H1 (cell line): ENCODE results near the gene SLC25A30. TPM values are rescaled to one million over a fixed set of nuclear protein-coding genes. Genes with fewer than 3 reads are reported as not detected.
A peak's percentile ranks its signal among the peaks of the same experiment; 100 is the strongest.

Experiments
- CTCF ChIA-PET: fragments of 300-600 bp; sonication (Branson Sonifier 250); formaldehyde crosslinking; loops from one replicate; lab custom pipeline; 2021; ENCODE audit not compliant: partially characterized antibody; lab: Charles Lee
- POLR2A ChIA-PET: fragments of 300-600 bp; sonication (Branson Sonifier 250); formaldehyde crosslinking; loops from one replicate; lab custom pipeline; 2021; ENCODE audit warnings: inconsistent platforms; ENCODE audit not compliant: partially characterized antibody; lab: Charles Lee
- DNase-seq, 2 experiments: peaks; one replicate each; pipeline versions ENCODE4 v3.0.0 to v3.0.0-alpha.2; 2010 to 2022; ENCODE audit warnings: low spot score in 2 of 2, low read depth in 1 of 2, mixed read lengths in 1 of 2
- FAIRE-seq: peaks from 2 replicates; lab custom pipeline; 2011; peaks lifted over from hg19 to GRCh38; lab: Jason Lieb, UNC
- H2AFZ ChIP-seq: 2 replicates; pipeline ENCODE4 v1.8.1; 2012; ENCODE audit warnings: low read length, inconsistent platforms
- H2AK5ac ChIP-seq: 2 replicates; pipeline ENCODE4 v1.6.1; 2013; ENCODE audit warnings: low read depth, low read length
- H2BK120ac ChIP-seq: replicated peaks from 2 replicates; pipeline ENCODE3; 2013; ENCODE audit warnings: low read depth, low read length, inconsistent platforms
- H2BK12ac ChIP-seq: 2 replicates; pipeline ENCODE4 v1.6.1; 2013; ENCODE audit warnings: low read depth, low read length
- H2BK15ac ChIP-seq: 2 replicates; pipeline ENCODE4 v1.6.1; 2013; ENCODE audit warnings: low read length
- H2BK20ac ChIP-seq: 2 replicates; pipeline ENCODE4 v1.6.1; 2013; ENCODE audit warnings: low read length
- H2BK5ac ChIP-seq: 2 replicates; pipeline ENCODE4 v1.6.1; 2013; ENCODE audit warnings: low read depth, low read length
- H3K14ac ChIP-seq: 2 replicates; pipeline ENCODE4 v1.6.1; 2013; ENCODE audit warnings: inconsistent platforms; ENCODE audit not compliant: insufficient read length
- H3K18ac ChIP-seq: 2 replicates; pipeline ENCODE4 v1.6.1; 2013; ENCODE audit warnings: low read length; ENCODE audit errors: extremely low read depth
- H3K23ac ChIP-seq: 2 replicates; pipeline ENCODE4 v1.6.1; 2013; ENCODE audit warnings: inconsistent platforms; ENCODE audit not compliant: insufficient read length
- H3K23me2 ChIP-seq: 2 replicates; pipeline ENCODE4 v1.6.1; 2013; ENCODE audit warnings: low read depth, low read length
- H3K27ac ChIP-seq: 2 replicates; pipeline ENCODE4 v1.6.1; 2011; ENCODE audit warnings: low read depth, low read length, inconsistent platforms
- H3K27me3 ChIP-seq, 4 experiments: replicated peaks in 1 of 4; 1 replicate in 1 of 4; 2 replicates in 3 of 4; pipeline versions ENCODE4 v1.6.1 to v1.8.1; 2011 to 2013; ENCODE audit warnings: low read length in 3 of 4, mild to moderate bottlenecking in 3 of 4, inconsistent platforms in 2 of 4, mixed read lengths in 2 of 4, moderate library complexity in 1 of 4; ENCODE audit not compliant: control insufficient read depth in 3 of 4, insufficient read depth in 3 of 4; ENCODE audit errors: extremely low read depth in 1 of 4
- H3K36me3 ChIP-seq, 4 experiments: 2 replicates each; pipeline versions ENCODE4 v1.6.1 to v1.8.1; 2011 to 2013; ENCODE audit warnings: mild to moderate bottlenecking in 4 of 4, low read length in 3 of 4, moderate library complexity in 2 of 4, control low read depth in 1 of 4, inconsistent platforms in 1 of 4; ENCODE audit not compliant: insufficient read depth in 4 of 4, control insufficient read depth in 2 of 4
- H3K4ac ChIP-seq: replicated peaks from 2 replicates; pipeline ENCODE3; 2013; ENCODE audit warnings: low read length, low read depth, mixed read lengths, inconsistent platforms; ENCODE audit not compliant: insufficient read length
- H3K4me1 ChIP-seq, 4 experiments: replicated peaks in 1 of 4; 1 replicate in 1 of 4; 2 replicates in 3 of 4; pipeline versions ENCODE4 v1.6.1 to v1.8.1; 2011 to 2013; ENCODE audit warnings: low read length in 3 of 4, inconsistent platforms in 2 of 4, mixed read lengths in 1 of 4; ENCODE audit not compliant: insufficient read depth in 4 of 4, control insufficient read depth in 3 of 4
- H3K4me2 ChIP-seq, 2 experiments: 2 replicates each; pipeline versions ENCODE4 v1.6.1 to v1.8.1; 2011 to 2013; ENCODE audit warnings: low read depth in 2 of 2, low read length in 2 of 2, control low read depth in 1 of 2, inconsistent platforms in 1 of 2, mild to moderate bottlenecking in 1 of 2; ENCODE audit not compliant: insufficient read depth in 1 of 2
- H3K4me3 ChIP-seq, 4 experiments: fragments of 200-600, 300-600 bp in 1 of 4; sonication (generic), shearing (Covaris generic), sonication (Bioruptor Twin) in 1 of 4; 2 replicates each; pipeline versions ENCODE4 v1.5.1 to v1.8.1; 2011 to 2016; ENCODE audit warnings: low read length in 4 of 4, low read depth in 3 of 4, control low read depth in 2 of 4, inconsistent platforms in 2 of 4, mild to moderate bottlenecking in 2 of 4, mixed read lengths in 1 of 4, moderate library complexity in 1 of 4; ENCODE audit not compliant: insufficient read depth in 2 of 4; ENCODE audit errors: extremely low read depth in 1 of 4
- H3K56ac ChIP-seq: replicated peaks from 2 replicates; pipeline ENCODE3; 2013; ENCODE audit warnings: low read depth, mild to moderate bottlenecking, mixed read lengths, low read length, inconsistent platforms; ENCODE audit not compliant: insufficient read length
- H3K79me1 ChIP-seq: 2 replicates; pipeline ENCODE4 v1.6.1; 2013; ENCODE audit warnings: low read depth, low read length, control low read depth
- H3K79me2 ChIP-seq, 2 experiments: 2 replicates each; pipeline versions ENCODE4 v1.6.1 to v1.8.1; 2012 to 2013; ENCODE audit warnings: low read length in 2 of 2, mild to moderate bottlenecking in 2 of 2, inconsistent platforms in 1 of 2; ENCODE audit not compliant: insufficient read depth in 2 of 2, control insufficient read depth in 1 of 2
- H3K9ac ChIP-seq, 4 experiments: replicated peaks in 1 of 4; 1 replicate in 1 of 4; 2 replicates in 3 of 4; pipeline versions ENCODE4 v1.6.1 to v1.8.1; 2011 to 2013; ENCODE audit warnings: low read depth in 3 of 4, low read length in 3 of 4, control low read depth in 2 of 4, mild to moderate bottlenecking in 2 of 4, moderate library complexity in 2 of 4, inconsistent platforms in 1 of 4; ENCODE audit errors: extremely low read depth in 1 of 4
- H3K9me3 ChIP-seq, 2 experiments: 2 replicates each; pipeline versions ENCODE4 v1.6.1 to v1.8.1; 2012 to 2013; ENCODE audit warnings: mild to moderate bottlenecking in 2 of 2, moderate library complexity in 2 of 2, control low read depth in 1 of 2, inconsistent platforms in 1 of 2, low read depth in 1 of 2, low read length in 1 of 2, mixed read lengths in 1 of 2; ENCODE audit not compliant: insufficient read depth in 2 of 2
- H4K20me1 ChIP-seq, 2 experiments: replicated peaks in 1 of 2; 2 replicates each; pipeline versions ENCODE3 to v1.8.1; 2011 to 2013; ENCODE audit warnings: inconsistent platforms in 2 of 2, low read length in 2 of 2, mild to moderate bottlenecking in 1 of 2; ENCODE audit not compliant: insufficient read depth in 2 of 2, control insufficient read depth in 1 of 2
- H4K5ac ChIP-seq: 2 replicates; pipeline ENCODE4 v1.6.1; 2013; ENCODE audit warnings: low read length, low read depth, mixed read lengths, inconsistent platforms; ENCODE audit not compliant: insufficient read length
- H4K8ac ChIP-seq: 2 replicates; pipeline ENCODE4 v1.8.0; 2013; ENCODE audit warnings: mild to moderate bottlenecking, moderate library complexity, low read length, inconsistent platforms; ENCODE audit not compliant: insufficient read depth; ENCODE audit errors: extremely low read depth
- H4K91ac ChIP-seq: replicated peaks from 2 replicates; pipeline ENCODE3; 2013; ENCODE audit warnings: low read length, mixed read lengths, inconsistent platforms; ENCODE audit not compliant: insufficient read length
- CEBPB ChIP-seq: IDR thresholded peaks from 2 replicates; pipeline ENCODE4 v1.6.1; 2012; ENCODE audit warnings: low read depth, low read length
- CHD1 ChIP-seq: IDR thresholded peaks from 2 replicates; pipeline ENCODE4 v1.6.1; 2012; ENCODE audit warnings: low read depth, low read length, improper control_type of control experiment
- FOSL1 ChIP-seq: IDR thresholded peaks from 2 replicates; pipeline ENCODE4 v1.6.1; 2011; ENCODE audit warnings: mild to moderate bottlenecking, low read depth, low read length, moderate library complexity; ENCODE audit not compliant: insufficient read depth
- GABPA ChIP-seq: IDR thresholded peaks from 2 replicates; pipeline ENCODE4 v1.6.1; 2011; ENCODE audit warnings: mild to moderate bottlenecking, low read length, moderate library complexity, borderline replicate concordance; ENCODE audit not compliant: insufficient read depth
- PHF8 ChIP-seq: fragments of 200-600 bp; sonication (generic); conservative IDR thresholded peaks from 2 replicates; pipeline ENCODE4 v1.7.1; 2012; ENCODE audit warnings: low read depth, mild to moderate bottlenecking, inconsistent platforms, low read length, moderate library complexity
- RBBP5 ChIP-seq: IDR thresholded peaks from 2 replicates; pipeline ENCODE4 v1.7.1; 2012; ENCODE audit warnings: low read depth, mild to moderate bottlenecking, inconsistent platforms, low read length, moderate library complexity, borderline replicate concordance
- RNF2 ChIP-seq: fragments of 200-900, 300-1000 bp; sonication (generic); IDR thresholded peaks from 2 replicates; pipeline ENCODE4 v1.7.1; 2016; ENCODE audit warnings: borderline replicate concordance, low read depth, mild to moderate bottlenecking, antibody characterized with exemption, low read length; ENCODE audit not compliant: poor library complexity, severe bottlenecking; ENCODE audit errors: missing control alignments
- SP1 ChIP-seq: IDR thresholded peaks from 2 replicates; pipeline ENCODE4 v1.6.1; 2011; ENCODE audit warnings: low read depth, low read length
- SP2 ChIP-seq: IDR thresholded peaks from 2 replicates; pipeline ENCODE4 v1.6.1; 2012; ENCODE audit warnings: mild to moderate bottlenecking, low read length, inconsistent platforms
- TAF7 ChIP-seq: optimal IDR thresholded peaks from 2 replicates; pipeline ENCODE3; 2011; ENCODE audit warnings: low read depth, mild to moderate bottlenecking, inconsistent platforms, low read length, moderate library complexity, borderline replicate concordance
- TBP ChIP-seq: IDR thresholded peaks from 2 replicates; pipeline ENCODE4 v1.6.1; 2011; ENCODE audit warnings: low read depth, low read length, improper control_type of control experiment
- TCF12 ChIP-seq: IDR thresholded peaks from 2 replicates; pipeline ENCODE4 v1.6.1; 2011; ENCODE audit warnings: low read depth, mild to moderate bottlenecking, low read length
- TEAD4 ChIP-seq: IDR thresholded peaks from 2 replicates; pipeline ENCODE4 v1.6.1; 2012; ENCODE audit warnings: low read depth, low read length, inconsistent platforms, mixed read lengths
- WGBS, 2 experiments: shearing (Covaris generic) in 1 of 2; methylation state at CpG; one replicate each; pipeline versions ENCODE4 v1.1.6 to v1.1.7; 2013 to 2015; ENCODE audit warnings: low lambda C conversion rate in 2 of 2, mixed read lengths in 2 of 2, inconsistent platforms in 1 of 2, low coverage in 1 of 2, missing lambda C conversion rate in 1 of 2; ENCODE audit not compliant: insufficient replicate concordance in 2 of 2, insufficient coverage in 1 of 2, insufficient read length in 1 of 2; ENCODE audit errors: extremely low coverage in 1 of 2, missing lambda C conversion rate in 1 of 2; 5-methylcytosine and 5-hydroxymethylcytosine counted together
- polyA plus RNA-seq, 7 experiments: library from polyadenylated mRNA; depleted of rRNA in 3 of 7; stranded (reverse) in 5 of 7; unstranded in 2 of 7; fragments of >200 nt in 5 of 7; fragments of 200-250 nt in 2 of 7; gene quantifications; 1 replicate in 5 of 7; 2 replicates in 1 of 7; 4 replicates in 1 of 7; pipeline versions ENCODE4 v1.2.1 to v1.2.3, GENCODE V29; 2011 to 2013; ENCODE audit warnings: missing spikeins in 2 of 7, mixed read lengths in 2 of 7
- total RNA-seq: library from RNA; stranded (reverse); fragmentation: NEBNext Ultra II Directional; extraction: Animal tissue kit (Norgen Biotek cat#: 25700); gene quantifications from 2 replicates; pipeline ENCODE4 v1.2.1, GENCODE V29; 2021

SLC25A30 gene
- total and polyA plus RNA-seq, 2 of the 8 experiments (the other 6 are each of a cell fraction or from before 2014, with no cell fraction given) = 2.1 to 8.7 TPM

- Histone ChIP-seq H3K9ac (no peak overlapping the region), H2AK5ac (no peak overlapping the region), H4K20me1 (peaks cover 0 to 2% of the 10 kb centered on the region in 2 experiments), H3K9me3 (no peaks in the 10 kb centered on the region), H3K79me1 (no peaks in the 10 kb centered on the region), H3K18ac (no peak overlapping the region), H4K91ac (no peak overlapping the region), H2BK12ac (no peak overlapping the region), H3K4ac (no peak overlapping the region), H2BK5ac (no peak overlapping the region), H3K23ac (no peak overlapping the region), H2BK15ac (no peak overlapping the region), H2BK20ac (no peak overlapping the region), H4K5ac (no peak overlapping the region), H3K27ac (no peak overlapping the region), H3K79me2 (no peaks in the 10 kb centered on the region), H3K14ac (no peak overlapping the region), H3K4me1 (peaks cover 0 to 4% (median 2%) of the 10 kb centered on the region in 4 experiments; a peak in 5 of 7 replicates), H3K36me3 (no peaks in the 10 kb centered on the region; a peak in 1 of 8 replicates), H3K27me3 (no peaks in the 10 kb centered on the region), H3K23me2 (no peaks in the 10 kb centered on the region), H2AFZ (no peak overlapping the region), H3K4me3 (peak overlapping the region in 1 of 4 experiments; percentile 30; a peak in 1 of 8 replicates), H2BK120ac (no peak overlapping the region), H3K56ac (no peak overlapping the region), H4K8ac (no peak overlapping the region), H3K4me2 (peak overlapping the region in 1 of 2 experiments; percentile 52; a peak in 3 of 4 replicates)
- peak; percentile 72 to 92 for DNase-seq
- 13% methylated on average over 30 of the region's 30 CpGs; no CpG with 5 or more reads in 1 of the 2 experiments for WGBS, 2 experiments
- POLR2A ChIA-PET = interaction anchor here (0.7 to 4.1 kb wide), 8 partner anchors 9 to 112 kb away, joined by 3 to 23 read pairs (median 3); partner anchors contain the start of gene TPT1
- peak; percentile 71 for FAIRE-seq
- CTCF ChIA-PET = interaction anchor here (0.7 to 12.3 kb wide), 40 partner anchors 8 to 243 kb away, joined by 3 to 164 read pairs (median 4); partner anchors contain the start of genes COG3, SLC25A30 and TPT1
- no peak for TF ChIP-seq FOSL1
- no peak for TF ChIP-seq SP2
- no peak for TF ChIP-seq PHF8
- no peak for TF ChIP-seq CHD1
- TF ChIP-seq TBP = no peak
- TF ChIP-seq TEAD4 = peak; percentile 91
- peak; percentile 49; the same call in 1 of the 2 replicates for TF ChIP-seq RBBP5
- TF ChIP-seq SP1 = 0 out of 2 replicates have a peak, but pooled peaks have one; percentile 37
- no peak for TF ChIP-seq TAF7
- TF ChIP-seq CEBPB = no peak
- no peak for TF ChIP-seq RNF2
- TF ChIP-seq TCF12 = 0 out of 2 replicates have a peak, but pooled peaks have one; percentile 26
- no peak for TF ChIP-seq GABPA
These were observed 47.2 kb downstream of the SLC25A30 start for GRCh38 chr13:45370922-45371406.
